IMR-90 (cell line): ENCODE data around the gene SLIT3. TPM values are rescaled to one million over a fixed set of nuclear protein-coding genes. Genes with fewer than 3 reads are reported as not detected.

Experiments used
- ATAC-seq: fragments of 200-7000 bp; cut with Tn5 transposase; 2 replicates; pipeline ENCODE4 v1.9.1; 2020; ENCODE audit warnings: low read depth, mild to moderate bottlenecking, moderate library complexity
- BruUV-seq: library from RNA; stranded (reverse); fragments of 400-500 nt; replicated peaks from 2 replicates; lab custom pipeline; 2021; lab: Mats Ljungman, UMichigan
- CTCF ChIA-PET: fragments of 300-600 bp; formaldehyde crosslinking; extraction: SDS; loops from one replicate; lab custom pipeline; 2021; ENCODE audit warnings: antibody characterized with exemption; lab: Yijun Ruan, JAX
- POLR2A ChIA-PET: fragments of 300-600 bp; sonication (Branson Sonifier 250); formaldehyde crosslinking; loops from one replicate; lab custom pipeline; 2022; ENCODE audit warnings: antibody characterized with exemption; ENCODE audit not compliant: unreplicated experiment; lab: Charles Lee
- DNase-seq: peaks from one replicate; pipeline ENCODE4 v3.0.0; 2013
- H2AFZ ChIP-seq: replicated peaks from 2 replicates; pipeline ENCODE3; 2013; ENCODE audit warnings: low read length, mild to moderate bottlenecking; ENCODE audit not compliant: poor library complexity
- H2AK5ac ChIP-seq: 2 replicates; pipeline ENCODE4 v1.6.1; 2013; ENCODE audit warnings: low read depth, low read length, inconsistent platforms
- H2AK9ac ChIP-seq: replicated peaks from 2 replicates; pipeline ENCODE3; 2013; ENCODE audit warnings: mild to moderate bottlenecking, low read depth, low read length, moderate library complexity; ENCODE audit not compliant: poor library complexity
- H2BK120ac ChIP-seq: 2 replicates; pipeline ENCODE4 v1.6.1; 2013; ENCODE audit warnings: low read depth, low read length, inconsistent platforms
- H2BK15ac ChIP-seq: 3 replicates; pipeline ENCODE4 v1.6.1; 2013; ENCODE audit warnings: low read depth, low read length, inconsistent platforms
- H2BK20ac ChIP-seq: 2 replicates; pipeline ENCODE4 v1.6.1; 2013; ENCODE audit warnings: low read depth, mild to moderate bottlenecking, inconsistent platforms, low read length, moderate library complexity
- H2BK5ac ChIP-seq: 2 replicates; pipeline ENCODE4 v1.6.1; 2013; ENCODE audit warnings: mild to moderate bottlenecking, low read depth, low read length, inconsistent platforms; ENCODE audit not compliant: poor library complexity, severe bottlenecking
- H3K14ac ChIP-seq: replicated peaks from 2 replicates; pipeline ENCODE4 v1.6.1; 2013; ENCODE audit warnings: low read depth, low read length, inconsistent platforms
- H3K18ac ChIP-seq: 2 replicates; pipeline ENCODE4 v1.6.1; 2013; ENCODE audit warnings: low read depth, low read length, control low read depth
- H3K23ac ChIP-seq: 2 replicates; pipeline ENCODE4 v1.6.1; 2013; ENCODE audit warnings: low read depth, low read length, inconsistent platforms
- H3K27ac ChIP-seq: 2 replicates; pipeline ENCODE4 v1.5.1; 2013; ENCODE audit warnings: mild to moderate bottlenecking, control low read depth, low read length; ENCODE audit not compliant: insufficient read depth
- H3K27me3 ChIP-seq: 2 replicates; pipeline ENCODE4 v1.6.1; 2013; ENCODE audit warnings: low read length; ENCODE audit not compliant: control insufficient read depth, insufficient read depth
- H3K36me3 ChIP-seq: 2 replicates; pipeline ENCODE4 v1.6.1; 2013; ENCODE audit warnings: low read length, mixed read lengths; ENCODE audit not compliant: control insufficient read depth, insufficient read depth
- H3K4ac ChIP-seq: 2 replicates; pipeline ENCODE4 v1.6.1; 2013; ENCODE audit warnings: low read depth, low read length, inconsistent platforms
- H3K4me1 ChIP-seq: 2 replicates; pipeline ENCODE4 v1.6.1; 2013; ENCODE audit warnings: low read length, mixed read lengths; ENCODE audit not compliant: control insufficient read depth, insufficient read depth
- H3K4me2 ChIP-seq: 2 replicates; pipeline ENCODE4 v1.6.1; 2013; ENCODE audit warnings: low read depth, mild to moderate bottlenecking, control low read depth, low read length, moderate library complexity
- H3K4me3 ChIP-seq: 2 replicates; pipeline ENCODE4 v1.5.1; 2013; ENCODE audit warnings: low read depth, mild to moderate bottlenecking, control low read depth, low read length, moderate library complexity; ENCODE audit not compliant: insufficient read depth
- H3K56ac ChIP-seq: 2 replicates; pipeline ENCODE4 v1.6.1; 2013; ENCODE audit warnings: low read length, inconsistent platforms; ENCODE audit not compliant: insufficient read depth; ENCODE audit errors: extremely low read depth
- H3K79me1 ChIP-seq, 2 experiments: 2 replicates each; pipeline ENCODE4 v1.6.1; 2013; ENCODE audit warnings: low read length in 2 of 2, inconsistent platforms in 1 of 2, low read depth in 1 of 2
- H3K9ac ChIP-seq: 2 replicates; pipeline ENCODE4 v1.6.1; 2013; ENCODE audit warnings: low read depth, low read length, control low read depth
- H3K9me1 ChIP-seq: 2 replicates; pipeline ENCODE4 v1.6.1; 2013; ENCODE audit warnings: low read length, inconsistent platforms; ENCODE audit not compliant: insufficient read depth
- H3K9me3 ChIP-seq: 2 replicates; pipeline ENCODE4 v1.6.1; 2013; ENCODE audit warnings: low read length; ENCODE audit not compliant: control insufficient read depth, insufficient read depth
- H4K20me1 ChIP-seq: 2 replicates; pipeline ENCODE4 v1.6.1; 2013; ENCODE audit warnings: low read length, inconsistent platforms; ENCODE audit not compliant: insufficient read depth
- H4K5ac ChIP-seq: 2 replicates; pipeline ENCODE4 v1.6.1; 2013; ENCODE audit warnings: mild to moderate bottlenecking, low read depth, low read length, control low read depth
- H4K8ac ChIP-seq, 2 experiments: 2 replicates each; pipeline ENCODE4 v1.6.1; 2013; ENCODE audit warnings: low read depth in 2 of 2, low read length in 2 of 2, control low read depth in 1 of 2, inconsistent platforms in 1 of 2
- H4K91ac ChIP-seq: 2 replicates; pipeline ENCODE4 v1.6.1; 2013; ENCODE audit warnings: low read depth, low read length, inconsistent platforms; ENCODE audit not compliant: insufficient read depth
- CEBPB ChIP-seq: IDR thresholded peaks from 2 replicates; pipeline ENCODE4 v1.6.1; 2012; ENCODE audit warnings: low read depth, low read length, improper control_type of control experiment
- CTCF ChIP-seq: conservative IDR thresholded peaks from 2 replicates; pipeline ENCODE4 v1.5.1; 2012; ENCODE audit warnings: mild to moderate bottlenecking, low read depth, low read length, improper control_type of control experiment
- MAZ ChIP-seq: IDR thresholded peaks from 2 replicates; pipeline ENCODE4 v1.6.1; 2012; ENCODE audit warnings: low read depth, mild to moderate bottlenecking, low read length, improper control_type of control experiment, moderate library complexity, borderline replicate concordance
- MXI1 ChIP-seq: IDR thresholded peaks from 2 replicates; pipeline ENCODE4 v1.6.1; 2012; ENCODE audit warnings: low read depth, mild to moderate bottlenecking, low read length, moderate library complexity, borderline replicate concordance
- NFE2L2 ChIP-seq: fragments of 150-350 bp; IDR thresholded peaks from 2 replicates; pipeline ENCODE4 v1.6.1; 2016; ENCODE audit warnings: low read depth, mild to moderate bottlenecking, low read length
- RAD21 ChIP-seq: IDR thresholded peaks from 2 replicates; pipeline ENCODE4 v1.6.1; 2012; ENCODE audit warnings: low read length, improper control_type of control experiment
- RCOR1 ChIP-seq: IDR thresholded peaks from 2 replicates; pipeline ENCODE4 v1.6.1; 2012; ENCODE audit warnings: mild to moderate bottlenecking, low read length, improper control_type of control experiment; ENCODE audit not compliant: insufficient replicate concordance
- RFX5 ChIP-seq: IDR thresholded peaks from 2 replicates; pipeline ENCODE4 v1.8.0; 2012; ENCODE audit warnings: low read depth, mild to moderate bottlenecking, low read length, moderate library complexity
- SMC3 ChIP-seq: fragments of 150-350 bp; IDR thresholded peaks from 2 replicates; pipeline ENCODE4 v1.6.1; 2016; ENCODE audit warnings: low read depth, mild to moderate bottlenecking, antibody characterized with exemption, low read length, moderate library complexity
- USF2 ChIP-seq: fragments of 150-350 bp; IDR thresholded peaks from 2 replicates; pipeline ENCODE4 v1.6.1; 2017; ENCODE audit warnings: mild to moderate bottlenecking, antibody characterized with exemption, low read length, low read depth
- WGBS, 2 experiments: methylation state at CpG; one replicate each; pipeline versions ENCODE4 v1.1.5 to v1.1.7; 2013; ENCODE audit warnings: missing lambda C conversion rate in 2 of 2; ENCODE audit not compliant: insufficient read length in 1 of 2; ENCODE audit errors: extremely low coverage in 2 of 2; 5-methylcytosine and 5-hydroxymethylcytosine counted together
- dilution Hi-C: fragments of 300-500 bp; cut with HindIII; formaldehyde crosslinking; loops from one replicate; pipeline ENCODE4 v1.14.3; 2018; ENCODE audit warnings: low sequenced_read_pairs; ENCODE audit not compliant: unreplicated experiment
- in situ Hi-C: fragments of 300-500 bp; cut with MboI; formaldehyde crosslinking; loops from 3 replicates; pipeline ENCODE4 v1.14.3; 2019; ENCODE audit warnings: low sequenced_read_pairs, inconsistent platforms, mixed read lengths
- intact Hi-C: fragments of 100-400 bp; cut with micrococcal nuclease; formaldehyde crosslinking; loops from 2 replicates; pipeline ENCODE4 v1.10.0; 2022
- polyA plus RNA-seq, 3 experiments: library from polyadenylated mRNA; depleted of rRNA; stranded (reverse); fragments of >200 nt; gene quantifications; 2 replicates each; pipeline ENCODE4 v1.2.3, GENCODE V29; 2012; ENCODE audit warnings: low replicate concordance in 1 of 3
- total RNA-seq: library from RNA; depleted of rRNA; stranded (reverse); fragments of >200 nt; gene quantifications from 2 replicates; pipeline ENCODE4 v1.2.3, GENCODE V29; 2012

The SLIT3 gene
- total and polyA plus RNA-seq, 2 of the 4 experiments (the other 2 are of a cell fraction), result 0.18 to 0.50 TPM

- Histone ChIP-seq H3K23ac (no peak overlapping the region), H3K4me1 (no peaks in the 10 kb centered on the region), H3K9me3 (no peaks in the 10 kb centered on the region), H3K27ac (no peak overlapping the region), H4K5ac (no peak overlapping the region), H3K4ac (no peak overlapping the region), H2AK9ac (no peak overlapping the region), H2AK5ac (no peak overlapping the region), H3K27me3 (no peaks in the 10 kb centered on the region; the same call in 1 of the 2 replicates), H3K79me1 (no peaks in the 10 kb centered on the region), H2BK5ac (no peak overlapping the region), H3K4me2 (no peak overlapping the region), H4K20me1 (no peaks in the 10 kb centered on the region), H2BK20ac (no peak overlapping the region), H2BK15ac (no peak overlapping the region), H2BK120ac (no peak overlapping the region), H3K9me1 (no peaks in the 10 kb centered on the region), H3K56ac (no peak overlapping the region), H3K14ac (no peak overlapping the region), H3K9ac (no peak overlapping the region), H2AFZ (no peak overlapping the region), H3K18ac (no peak overlapping the region), H4K91ac (no peak overlapping the region), H3K4me3 (no peak overlapping the region), H4K8ac (no peak overlapping the region), H3K36me3 (no peaks in the 10 kb centered on the region)
- dilution Hi-C loops, result no loop called here
- no peak for ATAC-seq
- ChIA-PET POLR2A (no interaction called here), CTCF (no interaction called here)
- WGBS, 2 experiments, result 75% methylated on average over 2 of the region's 6 CpGs; no CpG with 5 or more reads in 1 of the 2 experiments
- in situ Hi-C loops, result loop anchor here (10.0 kb wide), 1 partner anchor 633 kb away; the partner anchor contains the start of gene SLIT3
- no TSS peak for BruUV-seq
- no peak for DNase-seq
- intact Hi-C loops, result no loop called here
- TF ChIP-seq RAD21 (no peak), USF2 (no peak), SMC3 (no peak), CEBPB (no peak), MAZ (no peak), MXI1 (no peak), NFE2L2 (no peak), CTCF (no peak), RFX5 (no peak), RCOR1 (no peak)
Observed at GRCh38 chr5:168672016-168672415, 628.9 kb downstream of the SLIT3 start.
